DMS 273 (cell line): ENCODE measurements around the gene MRPL28.

ENCODE experiments used
- DNase-seq: peaks from one replicate; lab custom pipeline; 2025; ENCODE audit not compliant: unreplicated experiment; lab: John Stamatoyannopoulos, UW

Gene MRPL28

GRCh38 chr16:317583-317982 is 52.8 kb downstream of the MRPL28 start:
- no peak for DNase-seq
